Measurements from ENCODE around the gene TMEM132E.

GRCh38 chr17:34578656-34579016 lies 746 bp upstream of the TMEM132E start:
- TF ChIP-seq POLR2AphosphoS5 (IDR thresholded peaks at IDR 0.05; ENCODE audit: insufficient read depth in 1 of 2, low read depth in 1 of 2) (no peak), CTCF (IDR thresholded peaks at IDR 0.05) (no peak)

Measured in vagina (tissue), 2 donors.